HCT116 (cell line): ENCODE measurements around the gene TMEM240. TPM values are rescaled to one million over a fixed set of nuclear protein-coding genes. Genes with fewer than 3 reads are reported as not detected.

Experiments used
- ATAC-seq: fragments of 200-7000 bp; cut with Tn5 transposase; 2 replicates; pipeline ENCODE4 v1.9.1; 2020; ENCODE audit warnings: mild to moderate bottlenecking, moderate library complexity
- BruUV-seq: library from RNA; stranded (reverse); fragments of 400-500 nt; replicated peaks from 2 replicates; lab custom pipeline; 2021; lab: Mats Ljungman, UMichigan
- CTCF ChIA-PET: fragments of 300-600 bp; sonication (Branson Sonifier 250); formaldehyde crosslinking; loops from one replicate; lab custom pipeline; 2021; ENCODE audit warnings: antibody characterized with exemption; lab: Charles Lee
- POLR2A ChIA-PET: fragments of 300-600, 350-600 bp; sonication (Branson Sonifier 250); formaldehyde crosslinking; loops from one replicate; lab custom pipeline; 2021; ENCODE audit warnings: antibody characterized with exemption; lab: Charles Lee
- RAD21 ChIA-PET, 2 experiments: fragments of 300-600 bp; sonication (Branson Sonifier 250); formaldehyde crosslinking; loops; one replicate each; lab custom pipeline; 2023; ENCODE audit warnings: low total read pairs in 2 of 2; ENCODE audit not compliant: uncharacterized antibody in 2 of 2, unreplicated experiment in 2 of 2, low non-redundant PET in 1 of 2; lab: Charles Lee
- DNase-seq: peaks from one replicate; pipeline ENCODE4 v3.0.0-alpha.2; 2010; ENCODE audit warnings: low read depth, low spot score
- H2AFZ ChIP-seq: fragments of 200-600 bp; shearing (Covaris generic), sonication (generic); 2 replicates; pipeline ENCODE4 v1.6.1; 2017; ENCODE audit warnings: low read depth, mixed run types, mixed read lengths, antibody characterized with exemption, low read length; ENCODE audit not compliant: poor library complexity, severe bottlenecking
- H3K27ac ChIP-seq: 2 replicates; pipeline ENCODE4 v1.5.1; 2012; ENCODE audit warnings: low read depth, low read length
- H3K27me3 ChIP-seq: fragments of 200-600 bp; sonication (generic); 2 replicates; pipeline ENCODE4 v1.6.1; 2016; ENCODE audit warnings: mixed run types, low read length, mixed read lengths; ENCODE audit not compliant: insufficient read depth
- H3K36me3 ChIP-seq, 2 experiments: fragments of 200-500 bp in 1 of 2; fragments of 200-600 bp in 1 of 2; sonication (Bioruptor generic) in 1 of 2; sonication (generic) in 1 of 2; 2 replicates each; pipeline versions ENCODE4 v1.5.1 to v1.6.1; 2014 to 2016; ENCODE audit warnings: low read length in 2 of 2, inconsistent platforms in 1 of 2, mixed read lengths in 1 of 2, mixed run types in 1 of 2; ENCODE audit not compliant: insufficient read depth in 2 of 2, control insufficient read depth in 1 of 2
- H3K4me1 ChIP-seq, 2 experiments: fragments of 200-600 bp in 1 of 2; sonication (generic) in 1 of 2; 2 replicates each; pipeline versions ENCODE4 v1.5.1 to v1.6.1; 2012 to 2017; ENCODE audit warnings: low read length in 2 of 2, inconsistent platforms in 1 of 2, mild to moderate bottlenecking in 1 of 2, mixed read lengths in 1 of 2, mixed run types in 1 of 2, moderate library complexity in 1 of 2; ENCODE audit not compliant: insufficient read depth in 2 of 2, control insufficient read depth in 1 of 2
- H3K4me2 ChIP-seq: fragments of 200-600 bp; sonication (generic); 2 replicates; pipeline ENCODE4 v1.6.1; 2017; ENCODE audit warnings: mixed run types, low read length, mixed read lengths
- H3K4me3 ChIP-seq, 2 experiments: fragments of 200-600 bp in 1 of 2; sonication (generic) in 1 of 2; replicated peaks in 1 of 2; 2 replicates each; pipeline ENCODE4 v1.5.1; 2011 to 2016; ENCODE audit warnings: low read length in 2 of 2, control low read depth in 1 of 2, low read depth in 1 of 2, mild to moderate bottlenecking in 1 of 2, mixed read lengths in 1 of 2, mixed run types in 1 of 2
- H3K79me2 ChIP-seq: fragments of 200-600 bp; sonication (generic); 2 replicates; pipeline ENCODE4 v1.6.1; 2017; ENCODE audit warnings: mild to moderate bottlenecking, mixed run types, low read length, moderate library complexity, mixed read lengths; ENCODE audit not compliant: insufficient read depth
- H3K9ac ChIP-seq: fragments of 200-600 bp; sonication (generic); 2 replicates; pipeline ENCODE4 v1.6.1; 2016; ENCODE audit warnings: low read length, mixed read lengths
- H3K9me2 ChIP-seq: fragments of 200-600 bp; sonication (generic), shearing (Covaris generic); 2 replicates; pipeline ENCODE4 v1.6.1; 2017; ENCODE audit warnings: mixed run types, mild to moderate bottlenecking, moderate library complexity; ENCODE audit not compliant: insufficient read depth
- H3K9me3 ChIP-seq, 2 experiments: fragments of 200-500 bp in 1 of 2; fragments of 200-600 bp in 1 of 2; sonication (Bioruptor generic) in 1 of 2; sonication (generic) in 1 of 2; 2 replicates each; pipeline ENCODE4 v1.6.1; 2014 to 2017; ENCODE audit warnings: low read length in 2 of 2, mixed read lengths in 2 of 2, inconsistent platforms in 1 of 2, low read depth in 1 of 2, mild to moderate bottlenecking in 1 of 2, mixed run types in 1 of 2, moderate library complexity in 1 of 2; ENCODE audit not compliant: control insufficient read depth in 1 of 2, insufficient read depth in 1 of 2
- H4K20me1 ChIP-seq: fragments of 200-600 bp; sonication (generic), shearing (Covaris generic); 2 replicates; pipeline ENCODE4 v1.6.1; 2017; ENCODE audit warnings: mixed run types, mild to moderate bottlenecking, moderate library complexity; ENCODE audit not compliant: insufficient read depth
- CBX3 ChIP-seq: IDR thresholded peaks from 2 replicates; pipeline ENCODE4 v1.6.1; 2012; ENCODE audit warnings: low read depth
- CEBPB ChIP-seq: IDR thresholded peaks from 2 replicates; pipeline ENCODE4 v1.6.1; 2012; ENCODE audit warnings: low read depth
- CTCF ChIP-seq, 3 experiments: fragments of 200-600 bp in 1 of 3; sonication (generic) in 1 of 3; IDR thresholded peaks in 2 of 3; conservative IDR thresholded peaks in 1 of 3; 2 replicates each; pipeline ENCODE4 v1.5.1; 2012 to 2017; ENCODE audit warnings: low read depth in 2 of 3, low read length in 2 of 3, antibody characterized with exemption in 1 of 3, borderline replicate concordance in 1 of 3, control low read depth in 1 of 3, mild to moderate bottlenecking in 1 of 3, mixed read lengths in 1 of 3, mixed run types in 1 of 3, moderate library complexity in 1 of 3; ENCODE audit not compliant: insufficient read depth in 1 of 3
- ELF1 ChIP-seq: IDR thresholded peaks from 2 replicates; pipeline ENCODE4 v1.6.1; 2012; ENCODE audit warnings: low read depth, borderline replicate concordance
- EZH2phosphoT487 ChIP-seq: fragments of 200-600 bp; IDR thresholded peaks from 2 replicates; pipeline ENCODE4 v1.6.1; 2018; ENCODE audit warnings: antibody characterized with exemption, borderline replicate concordance
- FOSL1 ChIP-seq: IDR thresholded peaks from 2 replicates; pipeline ENCODE4 v1.6.1; 2012; ENCODE audit warnings: low read depth
- JUND ChIP-seq: IDR thresholded peaks from 2 replicates; pipeline ENCODE4 v1.6.1; 2012
- POLR2A ChIP-seq: IDR thresholded peaks from 2 replicates; pipeline ENCODE4 v1.7.0; 2011; ENCODE audit warnings: borderline replicate concordance; ENCODE audit not compliant: insufficient read depth, insufficient read length; ENCODE audit errors: extremely low read depth
- POLR2AphosphoS5 ChIP-seq: IDR thresholded peaks from 2 replicates; pipeline ENCODE4 v1.6.1; 2011; ENCODE audit warnings: mild to moderate bottlenecking, low read depth, low read length, moderate library complexity
- RAD21 ChIP-seq: IDR thresholded peaks from 2 replicates; pipeline ENCODE4 v1.6.1; 2012; ENCODE audit warnings: low read depth, mild to moderate bottlenecking
- SIN3A ChIP-seq: IDR thresholded peaks from 2 replicates; pipeline ENCODE4 v1.6.1; 2012; ENCODE audit warnings: low read depth
- SRF ChIP-seq: IDR thresholded peaks from 2 replicates; pipeline ENCODE4 v1.6.1; 2012; ENCODE audit warnings: low read depth
- TCF7L2 ChIP-seq: IDR thresholded peaks from 2 replicates; pipeline ENCODE4 v1.7.0; 2011; ENCODE audit warnings: borderline replicate concordance, inconsistent platforms; ENCODE audit not compliant: insufficient read depth, insufficient read length; ENCODE audit errors: extremely low read depth
- YY1 ChIP-seq: IDR thresholded peaks from 2 replicates; pipeline ENCODE4 v1.6.1; 2011; ENCODE audit warnings: low read length, low read depth, moderate library complexity, mild to moderate bottlenecking; ENCODE audit not compliant: insufficient replicate concordance; ENCODE audit errors: extremely low read depth
- ZBTB33 ChIP-seq: IDR thresholded peaks from 2 replicates; pipeline ENCODE4 v1.6.1; 2011; ENCODE audit warnings: mild to moderate bottlenecking, low read length, moderate library complexity; ENCODE audit not compliant: insufficient replicate concordance; ENCODE audit errors: extremely low read depth
- ZFX ChIP-seq: fragments of 450-650 bp; IDR thresholded peaks from 2 replicates; pipeline ENCODE4 v1.6.1; 2017
- ZNF274 ChIP-seq: fragments of 200-500 bp; sonication (Bioruptor generic); IDR thresholded peaks from 2 replicates; pipeline ENCODE4 v1.6.1; 2014; ENCODE audit warnings: mild to moderate bottlenecking, low read depth, low read length, inconsistent platforms
- intact Hi-C: fragments of 100-400 bp; cut with micrococcal nuclease; formaldehyde crosslinking; loops from 2 replicates; pipeline ENCODE4 v1.10.0; 2022
- total RNA-seq: library from RNA; stranded (reverse); gene quantifications from one replicate; pipeline ENCODE4 v1.2.1, GENCODE V29; 2021; ENCODE audit not compliant: unreplicated experiment

TMEM240 gene
- total RNA-seq, 1 experiment from 2014 or later = 2.3 TPM

GRCh38 chr1:1489861-1490260, 50.6 kb downstream of the TMEM240 start:
- Histone ChIP-seq H3K79me2 (peaks cover 11% of the 10 kb centered on the region; the same call in 1 of the 2 replicates), H3K27me3 (no peaks in the 10 kb centered on the region), H3K4me3 (no peak overlapping the region), H3K4me2 (no peak overlapping the region), H3K9me2 (no peaks in the 10 kb centered on the region), H3K36me3 (peaks cover 11 to 60% of the 10 kb centered on the region in 2 experiments; a peak in 3 of 4 replicates), H4K20me1 (no peaks in the 10 kb centered on the region), H2AFZ (no peak overlapping the region), H3K4me1 (no peaks in the 10 kb centered on the region), H3K9me3 (no peaks in the 10 kb centered on the region; a peak in 1 of 4 replicates), H3K27ac (no peak overlapping the region), H3K9ac (no peak overlapping the region)
- POLR2A ChIA-PET = no interaction called here
- RAD21 ChIA-PET = no interaction called here
- ATAC-seq = no peak
- CTCF ChIA-PET = no interaction called here
- no peak for TF ChIP-seq FOSL1
- TF ChIP-seq CBX3 = no peak
- TF ChIP-seq ZNF274 = no peak
- no peak for TF ChIP-seq YY1
- no peak for TF ChIP-seq ZFX
- no peak for TF ChIP-seq POLR2A
- TF ChIP-seq SRF = no peak
- no peak for TF ChIP-seq JUND
- no peak for TF ChIP-seq EZH2phosphoT487
- TF ChIP-seq TCF7L2 = no peak
- no peak for TF ChIP-seq SIN3A
- TF ChIP-seq ELF1 = no peak
- no peak for TF ChIP-seq CTCF (IDR thresholded peaks at IDR 0.05 in 2 of 3, conservative IDR thresholded peaks at IDR 0.05 in 1 of 3; ENCODE audit: borderline replicate concordance in 1 of 3, insufficient read depth in 1 of 3, low read depth in 2 of 3, low read length in 2 of 3)
- TF ChIP-seq CEBPB = no peak
- TF ChIP-seq ZBTB33 = no peak
- TF ChIP-seq POLR2AphosphoS5 = no peak
- no peak for TF ChIP-seq RAD21
- intact Hi-C loops = no loop called here
- no TSS peak for BruUV-seq
- no peak for DNase-seq
